ENCODE data around the gene ZSCAN18. TPM values are rescaled to one million over a fixed set of nuclear protein-coding genes. Genes with fewer than 3 reads are reported as not detected.
A peak's percentile ranks its signal among the peaks of the same experiment; 100 is the strongest.

ZSCAN18 gene
- total RNA-seq, 4 donors from 2014 or later = 51.5 to 138 (median 121) TPM

DNA sequence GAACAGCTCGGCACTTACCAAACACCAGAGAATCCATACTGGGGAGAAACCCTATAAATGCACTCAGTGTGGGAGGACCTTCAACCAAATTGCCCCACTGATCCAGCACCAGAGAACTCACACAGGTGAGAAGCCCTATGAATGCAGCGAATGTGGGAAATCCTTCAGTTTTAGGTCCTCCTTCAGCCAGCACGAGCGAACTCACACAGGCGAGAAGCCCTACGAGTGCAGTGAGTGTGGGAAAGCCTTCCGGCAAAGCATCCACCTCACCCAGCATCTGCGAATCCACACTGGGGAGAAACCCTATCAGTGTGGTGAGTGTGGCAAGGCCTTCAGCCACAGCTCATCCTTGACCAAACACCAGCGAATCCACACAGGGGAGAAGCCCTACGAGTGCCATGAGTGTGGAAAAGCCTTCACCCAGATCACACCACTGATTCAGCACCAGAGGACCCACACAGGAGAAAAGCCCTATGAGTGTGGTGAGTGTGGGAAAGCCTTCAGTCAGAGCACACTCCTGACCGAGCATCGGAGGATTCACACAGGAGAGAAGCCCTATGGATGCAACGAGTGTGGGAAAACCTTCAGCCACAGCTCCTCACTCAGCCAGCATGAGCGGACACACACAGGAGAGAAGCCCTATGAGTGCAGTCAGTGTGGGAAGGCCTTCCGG, 30.7 kb downstream of the ZSCAN18 start:
- intact Hi-C loops (cut with DNase I; ENCODE audit: low total_unique reads) = no loop called here
- TF ChIP-seq POLR2A (IDR thresholded peaks at IDR 0.05) = no peak
- TF ChIP-seq, protein P1, sequence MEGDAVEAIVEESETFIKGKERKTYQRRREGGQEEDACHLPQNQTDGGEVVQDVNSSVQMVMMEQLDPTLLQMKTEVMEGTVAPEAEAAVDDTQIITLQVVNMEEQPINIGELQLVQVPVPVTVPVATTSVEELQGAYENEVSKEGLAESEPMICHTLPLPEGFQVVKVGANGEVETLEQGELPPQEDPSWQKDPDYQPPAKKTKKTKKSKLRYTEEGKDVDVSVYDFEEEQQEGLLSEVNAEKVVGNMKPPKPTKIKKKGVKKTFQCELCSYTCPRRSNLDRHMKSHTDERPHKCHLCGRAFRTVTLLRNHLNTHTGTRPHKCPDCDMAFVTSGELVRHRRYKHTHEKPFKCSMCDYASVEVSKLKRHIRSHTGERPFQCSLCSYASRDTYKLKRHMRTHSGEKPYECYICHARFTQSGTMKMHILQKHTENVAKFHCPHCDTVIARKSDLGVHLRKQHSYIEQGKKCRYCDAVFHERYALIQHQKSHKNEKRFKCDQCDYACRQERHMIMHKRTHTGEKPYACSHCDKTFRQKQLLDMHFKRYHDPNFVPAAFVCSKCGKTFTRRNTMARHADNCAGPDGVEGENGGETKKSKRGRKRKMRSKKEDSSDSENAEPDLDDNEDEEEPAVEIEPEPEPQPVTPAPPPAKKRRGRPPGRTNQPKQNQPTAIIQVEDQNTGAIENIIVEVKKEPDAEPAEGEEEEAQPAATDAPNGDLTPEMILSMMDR (IDR thresholded peaks at IDR 0.05) = no peak

DNA sequence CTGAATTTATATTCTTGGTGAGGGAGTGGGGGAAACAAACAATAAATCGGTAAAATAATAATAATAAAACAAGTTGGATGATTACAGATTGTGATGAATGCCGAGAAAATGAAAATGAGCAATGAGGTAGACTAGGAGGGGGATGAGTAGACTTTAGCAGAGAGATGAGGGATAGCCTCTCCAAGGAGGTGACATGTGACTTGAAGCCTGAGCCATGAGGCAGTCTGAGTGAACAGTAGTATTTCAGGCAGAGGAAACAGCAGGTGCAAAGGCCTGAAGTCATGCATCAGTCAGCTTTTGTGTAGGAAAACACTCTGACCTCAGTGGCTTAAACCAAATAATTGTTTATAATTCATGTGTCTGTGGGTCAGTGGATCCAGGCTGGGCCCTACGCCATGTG, 34.3 kb downstream of the ZSCAN18 start:
- TF ChIP-seq POLR2A (IDR thresholded peaks at IDR 0.05) = no peak
- TF ChIP-seq, protein P1 (IDR thresholded peaks at IDR 0.05) = no peak
- Histone ChIP-seq H3K36me3 (no peaks in the 10 kb centered on the region), H3K9me3 (peaks cover 0 to 32% of the 10 kb centered on the region in 2 donors), H3K27ac (no peak overlapping the region), H3K4me1 (no peaks in the 10 kb centered on the region), H3K4me3 (no peak overlapping the region), H3K27me3 (no peaks in the 10 kb centered on the region)
- intact Hi-C loops (cut with DNase I; ENCODE audit: low total_unique reads) = no loop called here
- DNase-seq = no peak

More for the DNA sequence above, 30.7 kb downstream of the ZSCAN18 start:
- no peak for DNase-seq
- H3K4me3 ChIP-seq = no peak overlapping the region
- no peaks in the 10 kb centered on the region for H3K27me3 ChIP-seq
- no peaks in the 10 kb centered on the region for H3K36me3 ChIP-seq
- H3K27ac ChIP-seq = no peak overlapping the region
- H3K9me3 ChIP-seq = peaks cover 0 to 56% of the 10 kb centered on the region in 2 donors
- no peaks in the 10 kb centered on the region for H3K4me1 ChIP-seq

DNA sequence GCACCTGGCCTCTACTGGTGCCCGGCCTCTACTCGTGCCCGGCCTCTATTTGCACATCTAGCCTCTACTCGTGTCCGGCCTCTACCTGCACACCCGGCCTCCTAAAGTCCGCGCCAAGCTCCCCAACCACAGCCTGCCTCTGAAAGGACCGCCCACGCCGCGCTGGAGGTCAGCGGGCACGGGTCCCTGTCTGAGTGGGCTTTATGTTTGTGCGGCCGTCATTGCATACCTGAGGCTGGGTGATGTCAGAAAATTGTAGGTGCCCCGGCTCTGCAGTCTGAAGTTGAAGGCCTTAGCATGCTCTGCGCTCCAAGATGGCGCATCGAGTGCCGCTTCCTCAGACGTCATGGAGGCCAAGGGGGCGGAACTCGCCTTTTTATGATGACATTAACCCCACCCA, 37.8 kb downstream of the ZSCAN18 start:
- peaks cover 0 to 3% of the 10 kb centered on the region in 2 donors for H3K9me3 ChIP-seq
- no peak overlapping the region for H3K27ac ChIP-seq
- peak overlapping the region; percentile 55 to 78 for H3K4me3 ChIP-seq
- TF ChIP-seq, protein P1 (IDR thresholded peaks at IDR 0.05) = no peak
- no peak for TF ChIP-seq POLR2A (IDR thresholded peaks at IDR 0.05)
- no peaks in the 10 kb centered on the region for H3K4me1 ChIP-seq
- no peak for DNase-seq
- no peaks in the 10 kb centered on the region for H3K27me3 ChIP-seq
- H3K36me3 ChIP-seq = no peaks in the 10 kb centered on the region
- intact Hi-C loops (cut with DNase I; ENCODE audit: low total_unique reads) = no loop called here

DNA sequence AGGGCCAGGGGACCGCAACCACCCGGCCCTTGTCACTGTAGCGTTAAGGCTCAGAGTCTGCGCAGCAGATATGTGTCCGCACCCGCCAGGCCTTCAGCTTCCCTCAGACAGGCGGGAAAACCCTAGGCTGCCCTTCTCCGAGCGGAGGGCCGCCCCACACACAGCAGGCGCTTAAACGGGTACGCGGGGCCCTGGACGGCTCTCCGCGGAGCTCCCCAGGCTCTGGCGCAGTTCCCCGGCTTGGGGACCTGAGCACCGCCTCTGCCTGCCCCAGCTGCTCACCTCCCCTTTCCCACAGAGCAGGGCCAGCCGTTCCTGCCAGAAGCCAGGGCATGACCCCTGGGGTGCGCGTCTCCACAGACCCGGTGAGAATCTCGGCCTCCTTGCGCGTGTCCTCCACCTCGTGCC, 38.4 kb downstream of the ZSCAN18 start:
- intact Hi-C loops (cut with DNase I; ENCODE audit: low total_unique reads) = no loop called here
- no peak for TF ChIP-seq POLR2A (IDR thresholded peaks at IDR 0.05)
- TF ChIP-seq, protein P1 (IDR thresholded peaks at IDR 0.05) = no peak
- peak overlapping the region; percentile 85 to 97 for H3K27ac ChIP-seq
- H3K36me3 ChIP-seq = no peaks in the 10 kb centered on the region
- no peak for DNase-seq
- H3K27me3 ChIP-seq = no peaks in the 10 kb centered on the region
- H3K4me1 ChIP-seq = no peaks in the 10 kb centered on the region
- peak overlapping the region; percentile 55 to 78 for H3K4me3 ChIP-seq
- peaks cover 0 to 2% of the 10 kb centered on the region in 2 donors for H3K9me3 ChIP-seq

DNA sequence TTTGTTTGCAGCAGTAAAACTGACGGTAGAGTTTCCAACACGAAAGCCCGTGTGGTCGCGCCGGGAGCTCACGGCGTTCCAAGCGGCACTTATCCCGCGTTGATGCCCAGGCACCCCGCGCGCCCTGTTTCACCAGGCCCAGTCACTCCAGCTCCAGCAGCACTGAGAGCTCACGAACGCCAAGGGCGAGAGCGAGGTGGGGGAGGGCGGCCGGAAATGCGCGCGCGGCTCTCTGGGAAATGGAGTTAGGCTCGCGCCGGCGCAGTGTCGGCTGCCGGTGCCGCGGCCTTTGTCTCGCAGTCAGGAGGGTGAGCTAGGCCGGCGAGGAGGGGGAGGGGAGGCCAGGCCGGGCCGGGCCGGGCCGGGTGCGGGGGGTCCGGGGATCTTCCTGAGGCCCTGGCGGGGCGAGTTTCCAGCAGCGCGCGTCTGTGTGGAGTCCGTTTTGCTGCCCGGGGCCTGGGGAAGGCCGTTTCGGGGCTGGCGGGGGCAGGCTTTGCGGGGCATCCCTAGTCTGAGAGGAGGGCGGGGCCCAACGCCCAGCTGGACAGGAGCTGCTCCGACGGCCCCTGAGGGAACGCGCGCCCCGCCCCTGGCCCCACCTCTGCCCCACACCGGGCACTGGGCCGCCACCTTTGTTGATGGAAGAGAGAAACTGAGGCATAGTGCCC, 38.9 kb downstream of the ZSCAN18 start, which contains the start of gene ZNF135:
ZNF135 (plus strand) TSS at position 280 of the 668 bp plus-strand sequence. CDS start 721 bp downstream, outside the sequence.
- intact Hi-C loops (cut with DNase I; ENCODE audit: low total_unique reads) = no loop called here
- peak within 1 kb of the TSS; percentile 55 to 78 for H3K4me3 ChIP-seq
- no peaks in the 10 kb centered on the region for H3K36me3 ChIP-seq
- H3K4me1 ChIP-seq = no peaks in the 10 kb centered on the region
- peak; percentile 89 to 91 for DNase-seq
- H3K27ac ChIP-seq = peak within 1 kb of the TSS; percentile 85 to 97
- TF ChIP-seq POLR2A (IDR thresholded peaks at IDR 0.05) = peak in 1 of 2 donors; percentile 42
- TF ChIP-seq, protein P1 (IDR thresholded peaks at IDR 0.05) = peak in 2 of 4 experiments; percentile 8 to 11
- H3K27me3 ChIP-seq = no peaks in the 10 kb centered on the region
- no peaks in the 10 kb centered on the region for H3K9me3 ChIP-seq
